Measurements from ENCODE around the gene RUNX2. TPM values are rescaled to one million over a fixed set of nuclear protein-coding genes. Genes with fewer than 3 reads are reported as not detected.

The RUNX2 gene
- total RNA-seq, 2 experiments from 2014 or later: 0.27 to 0.44 TPM

GRCh38 chr6:45323656-45324224 lies 4.4 kb upstream of the RUNX2 start:
- intact Hi-C loops (cut with micrococcal nuclease; ENCODE audit: unreplicated experiment): no loop called here
- Histone ChIP-seq H3K36me3 (ENCODE audit: insufficient read depth, low read length) (no peaks in the 10 kb centered on the region), H3K9me2 (ENCODE audit: insufficient read depth, low read length) (no peaks in the 10 kb centered on the region), H3K79me2 (ENCODE audit: insufficient read depth, low read depth, low read length) (no peaks in the 10 kb centered on the region), H3K4me3 (ENCODE audit: low read depth, low read length, poor library complexity, severe bottlenecking) (no peak overlapping the region), H4K20me1 (ENCODE audit: insufficient read depth, low read length) (0 out of 2 replicates have a peak, but pooled peaks cover 3% of the 10 kb centered on the region), H3K4me2 (ENCODE audit: low read length) (no peak overlapping the region), H2AFZ (ENCODE audit: low read length) (no peak overlapping the region), H3K9me3 (ENCODE audit: low read length) (no peaks in the 10 kb centered on the region), H3K4me1 (ENCODE audit: insufficient read depth, low read length, poor library complexity, severe bottlenecking) (no peaks in the 10 kb centered on the region), H3K27ac (ENCODE audit: low read depth, low read length, poor library complexity, severe bottlenecking) (no peak overlapping the region)
- POLR2A ChIA-PET: interaction anchor here (0.5 to 1.0 kb wide), 2 partner anchors 13 to 29 kb away, joined by 3 read pairs; no protein-coding TSS in a partner anchor
- DNase-seq (ENCODE audit: low spot score): no peak
- no peak for TF ChIP-seq CTCF (conservative IDR thresholded peaks at IDR 0.05; ENCODE audit: low read length)
- TF ChIP-seq EZH2phosphoT487 (IDR thresholded peaks at IDR 0.05; ENCODE audit: borderline replicate concordance, low read depth, low read length): no peak
- CTCF ChIA-PET (ENCODE audit: unreplicated experiment): no interaction called here
- no TSS peak for BruUV-seq (replicated peaks)

- Histone ChIP-seq H3K79me2 (ENCODE audit: insufficient read depth, low read depth, low read length) (no peaks in the 10 kb centered on the region), H3K4me3 (ENCODE audit: low read depth, low read length, poor library complexity, severe bottlenecking) (no peak overlapping the region), H3K27ac (ENCODE audit: low read depth, low read length, poor library complexity, severe bottlenecking) (no peak overlapping the region), H4K20me1 (ENCODE audit: insufficient read depth, low read length) (0 out of 2 replicates have a peak, but pooled peaks cover 3% of the 10 kb centered on the region), H3K4me2 (ENCODE audit: low read length) (no peak overlapping the region), H3K36me3 (ENCODE audit: insufficient read depth, low read length) (no peaks in the 10 kb centered on the region), H2AFZ (ENCODE audit: low read length) (no peak overlapping the region), H3K4me1 (ENCODE audit: insufficient read depth, low read length, poor library complexity, severe bottlenecking) (no peaks in the 10 kb centered on the region), H3K9me3 (ENCODE audit: low read length) (no peaks in the 10 kb centered on the region), H3K9me2 (ENCODE audit: insufficient read depth, low read length) (no peaks in the 10 kb centered on the region)
- TF ChIP-seq CTCF (conservative IDR thresholded peaks at IDR 0.05; ENCODE audit: low read length) (no peak), EZH2phosphoT487 (IDR thresholded peaks at IDR 0.05; ENCODE audit: borderline replicate concordance, low read depth, low read length) (no peak)
- ChIA-PET POLR2A (no interaction called here), CTCF (ENCODE audit: unreplicated experiment) (no interaction called here)
- intact Hi-C loops (cut with micrococcal nuclease; ENCODE audit: unreplicated experiment): no loop called here
- no peak for DNase-seq (ENCODE audit: low spot score)
- BruUV-seq (replicated peaks): no TSS peak
These were observed 1.3 kb upstream of the RUNX2 start for GRCh38 chr6:45326698-45327417.

GRCh38 chr6:45328523-45328922 lies 393 bp downstream of the RUNX2 start:
- ChIA-PET CTCF (ENCODE audit: unreplicated experiment) (no interaction called here), POLR2A (interaction anchor here (1.0 to 1.3 kb wide), 2 partner anchors 11 kb away, joined by 4 to 5 read pairs; no protein-coding TSS in a partner anchor)
- no peak overlapping the region for H3K4me2 ChIP-seq (ENCODE audit: low read length)
- H3K9me2 ChIP-seq (ENCODE audit: insufficient read depth, low read length): no peaks in the 10 kb centered on the region
- H3K4me3 ChIP-seq (ENCODE audit: low read depth, low read length, poor library complexity, severe bottlenecking): no peak overlapping the region
- no TSS peak for BruUV-seq (replicated peaks)
- no peaks in the 10 kb centered on the region for H3K4me1 ChIP-seq (ENCODE audit: insufficient read depth, low read length, poor library complexity, severe bottlenecking)
- H3K36me3 ChIP-seq (ENCODE audit: insufficient read depth, low read length): no peaks in the 10 kb centered on the region
- no peak overlapping the region for H2AFZ ChIP-seq (ENCODE audit: low read length)
- TF ChIP-seq EZH2phosphoT487 (IDR thresholded peaks at IDR 0.05; ENCODE audit: borderline replicate concordance, low read depth, low read length): no peak
- no peak overlapping the region for H3K27ac ChIP-seq (ENCODE audit: low read depth, low read length, poor library complexity, severe bottlenecking)
- no peak for DNase-seq (ENCODE audit: low spot score)
- intact Hi-C loops (cut with micrococcal nuclease; ENCODE audit: unreplicated experiment): no loop called here
- no peaks in the 10 kb centered on the region for H3K9me3 ChIP-seq (ENCODE audit: low read length)
- 0 out of 2 replicates have a peak, but pooled peaks cover 3% of the 10 kb centered on the region for H4K20me1 ChIP-seq (ENCODE audit: insufficient read depth, low read length)
- H3K79me2 ChIP-seq (ENCODE audit: insufficient read depth, low read depth, low read length): no peaks in the 10 kb centered on the region

Measured in OCI-LY7 (cell line).